Measurements from ENCODE around the gene ABCB8.
"Not testable (repeated sequence)": the region's sequence is repeated elsewhere in the genome, so short reads cannot be mapped to it uniquely, and the experiment has no call there.

The ABCB8 gene

DNA sequence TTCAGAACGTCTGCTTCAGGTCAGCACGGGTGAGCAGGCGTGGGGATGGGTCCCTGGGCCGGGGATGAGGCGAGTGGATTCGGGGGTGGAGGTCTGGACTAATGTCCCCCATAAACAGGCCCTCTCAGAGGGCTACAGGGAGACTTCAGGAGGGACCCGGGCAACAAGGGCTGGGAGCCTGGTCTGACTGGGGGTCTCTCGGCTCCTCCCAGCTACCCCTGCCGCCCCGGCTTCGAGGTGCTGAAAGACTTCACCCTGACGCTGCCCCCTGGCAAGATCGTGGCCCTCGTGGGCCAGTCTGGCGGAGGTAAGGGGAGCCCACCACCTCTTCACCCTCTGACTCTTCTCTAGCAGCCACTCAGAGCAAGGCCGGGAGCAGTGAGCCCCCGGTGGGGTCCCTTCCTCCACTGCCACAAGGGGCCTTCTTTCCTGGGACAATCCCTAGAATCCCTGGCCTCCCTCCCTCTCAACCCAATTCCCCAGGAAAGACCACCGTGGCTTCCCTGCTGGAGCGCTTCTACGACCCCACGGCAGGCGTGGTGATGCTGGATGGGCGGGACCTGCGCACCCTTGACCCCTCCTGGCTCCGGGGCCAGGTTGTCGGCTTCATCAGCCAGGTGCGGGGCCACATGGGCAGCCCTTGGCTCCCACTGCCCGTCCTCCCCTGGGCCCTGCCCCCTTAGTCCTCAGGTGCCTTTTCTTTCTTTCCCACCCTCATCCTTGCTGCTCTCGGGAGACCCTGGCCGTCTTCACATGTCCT lies 12.5 kb downstream of the ABCB8 start:
- H3K27me3 ChIP-seq (ENCODE audit: control insufficient read depth, insufficient read depth, low read length) = no peaks in the 10 kb centered on the region
- H2AFZ ChIP-seq = no peak overlapping the region
- no peak for TF ChIP-seq CTCF (IDR thresholded peaks at IDR 0.05)
- no peak overlapping the region for H3K9ac ChIP-seq
- H3K4me2 ChIP-seq (ENCODE audit: low read length) = no peak overlapping the region
- H3K79me2 ChIP-seq = no peaks in the 10 kb centered on the region
- no peaks in the 10 kb centered on the region for H3K9me3 ChIP-seq (ENCODE audit: control insufficient read depth, low read length)
- H3K27ac ChIP-seq = no peak overlapping the region
- no peaks in the 10 kb centered on the region for H3K36me3 ChIP-seq (ENCODE audit: control insufficient read depth, insufficient read depth, low read length)
- no peaks in the 10 kb centered on the region for H3K4me1 ChIP-seq
- no peak overlapping the region for H3K4me3 ChIP-seq (ENCODE audit: low read depth, low read length)

DNA sequence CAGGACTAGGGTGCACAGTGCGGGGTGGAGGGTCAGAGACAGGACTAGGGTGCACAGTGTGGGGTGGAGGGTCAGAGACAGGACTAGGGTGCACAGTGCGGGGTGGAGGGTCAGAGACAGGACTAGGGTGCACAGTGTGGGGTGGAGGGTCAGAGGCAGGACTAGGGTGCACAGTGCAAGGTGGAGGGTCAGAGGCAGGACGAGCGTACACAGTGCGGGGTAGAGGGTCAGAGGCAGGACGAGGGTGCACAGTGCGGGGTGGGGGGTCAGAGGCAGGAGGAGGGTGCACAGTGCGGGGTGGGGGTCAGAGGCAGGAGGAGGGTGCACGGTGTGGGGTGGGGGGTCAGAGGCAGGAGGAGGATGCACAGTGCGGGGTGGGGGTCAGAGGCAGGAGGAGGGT lies 15.2 kb downstream of the ABCB8 start:
- not testable (repeated sequence) for H3K27ac ChIP-seq; H3K4me3 ChIP-seq (ENCODE audit: low read depth, low read length); H3K9me3 ChIP-seq (ENCODE audit: control insufficient read depth, low read length); H2AFZ ChIP-seq; H3K9ac ChIP-seq; H3K4me2 ChIP-seq (ENCODE audit: low read length); H3K27me3 ChIP-seq (ENCODE audit: control insufficient read depth, insufficient read depth, low read length); H3K36me3 ChIP-seq (ENCODE audit: control insufficient read depth, insufficient read depth, low read length); H3K79me2 ChIP-seq
- H3K4me1 ChIP-seq = peaks cover 17% of the 10 kb centered on the region

GRCh38 chr7:151043959-151044358 lies 15.7 kb downstream of the ABCB8 start:
- no peak overlapping the region for H3K4me2 ChIP-seq (ENCODE audit: low read length)
- H3K27ac ChIP-seq = no peak overlapping the region
- H3K36me3 ChIP-seq (ENCODE audit: control insufficient read depth, insufficient read depth, low read length) = no peaks in the 10 kb centered on the region
- no peak overlapping the region for H3K4me3 ChIP-seq (ENCODE audit: low read depth, low read length)
- H2AFZ ChIP-seq = no peak overlapping the region
- H3K4me1 ChIP-seq = peaks cover 21% of the 10 kb centered on the region
- H3K27me3 ChIP-seq (ENCODE audit: control insufficient read depth, insufficient read depth, low read length) = no peaks in the 10 kb centered on the region
- H3K9me3 ChIP-seq (ENCODE audit: control insufficient read depth, low read length) = no peaks in the 10 kb centered on the region
- H3K79me2 ChIP-seq = no peaks in the 10 kb centered on the region
- no peak for TF ChIP-seq CTCF (IDR thresholded peaks at IDR 0.05)
- no peak overlapping the region for H3K9ac ChIP-seq

DNA sequence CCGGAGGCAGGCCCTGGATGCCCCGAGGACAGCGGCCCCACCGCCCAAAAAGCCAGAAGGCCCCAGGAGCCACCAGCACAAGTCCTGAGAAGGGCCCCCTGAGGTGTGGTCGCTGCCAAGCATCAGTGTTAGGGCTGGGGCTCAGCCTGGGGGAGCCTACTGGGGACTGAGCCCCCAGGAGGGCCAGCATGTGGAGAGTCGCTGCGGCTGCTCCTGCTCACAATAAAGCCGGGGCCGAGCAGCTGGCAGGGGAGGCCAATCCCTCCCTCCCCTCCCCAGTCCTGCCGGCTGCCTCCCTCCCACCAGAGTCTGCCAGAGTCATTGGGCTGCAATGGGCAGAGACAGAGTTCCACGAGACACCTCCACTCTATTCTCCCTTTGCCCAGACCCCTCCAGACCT lies 17.0 kb downstream of the ABCB8 start:
- Histone ChIP-seq H3K27me3 (ENCODE audit: control insufficient read depth, insufficient read depth, low read length) (no peaks in the 10 kb centered on the region), H3K36me3 (ENCODE audit: control insufficient read depth, insufficient read depth, low read length) (no peaks in the 10 kb centered on the region), H3K4me2 (ENCODE audit: low read length) (no peak overlapping the region), H3K79me2 (no peaks in the 10 kb centered on the region), H3K4me3 (ENCODE audit: low read depth, low read length) (no peak overlapping the region), H3K27ac (no peak overlapping the region), H3K9ac (no peak overlapping the region), H3K9me3 (ENCODE audit: control insufficient read depth, low read length) (no peaks in the 10 kb centered on the region), H2AFZ (no peak overlapping the region), H3K4me1 (peaks cover 21% of the 10 kb centered on the region)
- no peak for TF ChIP-seq CTCF (IDR thresholded peaks at IDR 0.05)

DNA sequence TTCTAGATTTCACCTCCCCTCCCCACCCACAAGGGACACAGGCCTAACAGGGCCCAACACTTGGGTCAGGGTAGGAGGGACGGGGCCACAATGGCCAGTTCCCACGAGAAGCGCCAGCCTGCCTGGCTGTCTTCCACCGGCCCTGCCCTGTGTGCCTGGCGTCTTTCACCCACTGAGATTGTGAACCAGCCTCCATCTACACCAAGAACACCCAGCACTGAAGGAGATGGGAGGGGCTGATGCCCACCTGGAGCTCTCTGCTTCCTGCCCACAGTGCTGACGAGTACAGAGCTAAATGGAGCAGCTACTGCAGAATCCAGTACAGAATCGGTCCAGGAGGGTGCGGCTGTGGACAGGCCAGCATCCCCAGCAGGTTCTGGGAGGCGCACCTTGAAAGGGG lies 17.7 kb downstream of the ABCB8 start:
- H3K9ac ChIP-seq = no peak overlapping the region

More for the DNA sequence above, 17.7 kb downstream of the ABCB8 start:
- Histone ChIP-seq H3K36me3 (ENCODE audit: control insufficient read depth, insufficient read depth, low read length) (no peaks in the 10 kb centered on the region), H3K27ac (no peak overlapping the region), H3K4me3 (ENCODE audit: low read depth, low read length) (no peak overlapping the region), H2AFZ (no peak overlapping the region), H3K9me3 (ENCODE audit: control insufficient read depth, low read length) (no peaks in the 10 kb centered on the region), H3K27me3 (ENCODE audit: control insufficient read depth, insufficient read depth, low read length) (no peaks in the 10 kb centered on the region), H3K4me1 (peaks cover 21% of the 10 kb centered on the region), H3K4me2 (ENCODE audit: low read length) (no peak overlapping the region), H3K79me2 (no peaks in the 10 kb centered on the region)
- no peak for TF ChIP-seq CTCF (IDR thresholded peaks at IDR 0.05)
